ENCODE data around the gene RILPL2.

GRCh38 chr12:123421314-123421713 is 15.2 kb downstream of the RILPL2 start:
- TF ChIP-seq CTCF (IDR thresholded peaks at IDR 0.05) (no peak), POLR2A (IDR thresholded peaks at IDR 0.05; ENCODE audit: low read depth) (no peak), POLR2AphosphoS5 (IDR thresholded peaks at IDR 0.05) (no peak)

Measured in esophagus muscularis mucosa (tissue), 3 donors.